T-helper 2 cell treated with Interferon-gamma antibody and Interleukin-4, amounts not matched to agents 5 μg/mL and 100 μg/mL, for 36 hours (primary cell): Measurements from ENCODE around the gene CFP.
A peak's percentile ranks its signal among the peaks of the same experiment; 100 is the strongest.
"Not testable (repeated sequence)": the region's sequence is repeated elsewhere in the genome, so short reads cannot be mapped to it uniquely, and the experiment has no call there.

Source experiments
- DNase-seq: peaks from one replicate; pipeline ENCODE4 v3.0.0; 2021; ENCODE audit warnings: low spot score
- H3K27ac Mint-ChIP-seq: one replicate; pipeline ENCODE4 v1.8.0; 2021; ENCODE audit warnings: mild to moderate bottlenecking, mixed read lengths
- H3K27me3 Mint-ChIP-seq: one replicate; pipeline ENCODE4 v1.8.0; 2021; ENCODE audit warnings: low read depth, mixed read lengths
- H3K36me3 Mint-ChIP-seq: one replicate; pipeline ENCODE4 v1.8.0; 2021; ENCODE audit warnings: low read depth, mixed read lengths
- H3K4me1 Mint-ChIP-seq: one replicate; pipeline ENCODE4 v1.8.0; 2021; ENCODE audit warnings: low read depth, mixed read lengths
- H3K4me3 Mint-ChIP-seq: one replicate; pipeline ENCODE4 v1.8.0; 2022; ENCODE audit warnings: mild to moderate bottlenecking, moderate library complexity, mixed read lengths
- H3K9me3 Mint-ChIP-seq: one replicate; pipeline ENCODE4 v1.8.0; 2021; ENCODE audit warnings: mixed read lengths

CFP gene

GRCh38 chrX:47605024-47605423 lies 24.7 kb downstream of the CFP start:
- DNase-seq, result no peak
- Mint-ChIP-seq H3K27ac (no peak overlapping the region), H3K4me3 (no peak overlapping the region), H3K27me3 (no peaks in the 10 kb centered on the region), H3K4me1 (peaks cover 5% of the 10 kb centered on the region), H3K36me3 (no peaks in the 10 kb centered on the region), H3K9me3 (no peaks in the 10 kb centered on the region)

GRCh38 chrX:47603125-47603524 lies 26.6 kb downstream of the CFP start:
- not testable (repeated sequence) for H3K4me3 Mint-ChIP-seq, H3K27me3 Mint-ChIP-seq, H3K9me3 Mint-ChIP-seq, H3K27ac Mint-ChIP-seq, DNase-seq, H3K4me1 Mint-ChIP-seq, H3K36me3 Mint-ChIP-seq

GRCh38 chrX:47597222-47597621 lies 32.5 kb downstream of the CFP start:
- H3K27me3 Mint-ChIP-seq, result peaks cover 4% of the 10 kb centered on the region
- H3K4me1 Mint-ChIP-seq, result peaks cover 9% of the 10 kb centered on the region
- no peak for DNase-seq
- peaks cover 12% of the 10 kb centered on the region for H3K36me3 Mint-ChIP-seq
- H3K4me3 Mint-ChIP-seq, result no peak overlapping the region
- no peak overlapping the region for H3K27ac Mint-ChIP-seq
- peaks cover 13% of the 10 kb centered on the region for H3K9me3 Mint-ChIP-seq

DNA sequence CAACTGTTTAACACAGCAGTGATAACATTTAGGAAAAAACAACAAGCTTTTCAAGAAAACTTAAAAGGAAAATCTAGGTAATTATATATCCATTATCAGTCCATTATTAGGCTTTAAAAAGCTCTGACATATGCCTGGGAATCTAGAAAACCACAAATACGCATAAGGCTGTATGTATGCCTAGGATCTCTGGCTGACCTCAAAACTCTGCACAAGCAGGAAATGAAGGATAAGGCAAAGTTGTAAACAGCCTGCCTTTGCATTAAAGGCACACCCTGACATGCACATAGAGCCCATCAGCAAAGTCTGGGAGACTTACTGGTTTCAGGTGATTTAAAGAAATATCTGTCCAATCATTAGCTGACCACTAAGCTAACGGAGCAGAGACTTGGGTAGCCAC lies 33.5 kb downstream of the CFP start:
- Mint-ChIP-seq H3K36me3 (peaks cover 12% of the 10 kb centered on the region), H3K27me3 (peaks cover 4% of the 10 kb centered on the region), H3K4me1 (peaks cover 9% of the 10 kb centered on the region), H3K27ac (peak overlapping the region; percentile 71), H3K4me3 (peak overlapping the region; percentile 15), H3K9me3 (peaks cover 13% of the 10 kb centered on the region)
- DNase-seq, result no peak

DNA sequence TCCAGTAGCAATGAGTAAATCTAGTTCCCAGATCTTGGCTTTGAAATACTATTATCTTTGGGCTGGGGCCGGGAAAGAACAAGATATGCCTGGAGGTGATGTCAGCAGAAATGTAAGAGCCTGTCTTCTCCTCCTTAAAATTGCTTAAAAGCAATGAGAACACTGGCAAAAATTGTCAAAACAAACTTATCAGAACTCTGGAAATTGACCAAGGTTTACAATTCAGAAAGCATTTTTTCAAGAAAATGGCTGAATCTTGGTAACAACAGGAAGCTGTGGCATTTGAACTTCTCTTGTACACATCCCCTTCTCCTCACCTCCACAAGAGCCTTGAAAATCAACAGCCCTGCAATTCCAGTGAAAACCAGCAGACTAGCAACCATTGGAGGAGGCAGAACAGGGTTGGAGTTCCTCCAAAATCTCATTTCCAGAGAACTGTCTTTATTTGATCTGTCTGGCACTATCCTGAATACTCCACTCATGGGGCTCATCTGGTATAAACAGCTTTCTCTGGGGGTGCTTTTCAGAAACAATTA lies 33.9 kb downstream of the CFP start:
- Mint-ChIP-seq H3K4me3 (no peak overlapping the region), H3K27me3 (peaks cover 4% of the 10 kb centered on the region), H3K36me3 (peaks cover 12% of the 10 kb centered on the region), H3K4me1 (peaks cover 9% of the 10 kb centered on the region), H3K9me3 (peaks cover 13% of the 10 kb centered on the region), H3K27ac (peak overlapping the region; percentile 71)
- no peak for DNase-seq

- Mint-ChIP-seq H3K4me3 (no peak overlapping the region), H3K9me3 (peaks cover 13% of the 10 kb centered on the region), H3K4me1 (peaks cover 9% of the 10 kb centered on the region), H3K36me3 (peaks cover 12% of the 10 kb centered on the region), H3K27me3 (peaks cover 4% of the 10 kb centered on the region), H3K27ac (no peak overlapping the region)
- DNase-seq, result no peak
Observed at GRCh38 chrX:47593522-47593921, 36.2 kb downstream of the CFP start.

DNA sequence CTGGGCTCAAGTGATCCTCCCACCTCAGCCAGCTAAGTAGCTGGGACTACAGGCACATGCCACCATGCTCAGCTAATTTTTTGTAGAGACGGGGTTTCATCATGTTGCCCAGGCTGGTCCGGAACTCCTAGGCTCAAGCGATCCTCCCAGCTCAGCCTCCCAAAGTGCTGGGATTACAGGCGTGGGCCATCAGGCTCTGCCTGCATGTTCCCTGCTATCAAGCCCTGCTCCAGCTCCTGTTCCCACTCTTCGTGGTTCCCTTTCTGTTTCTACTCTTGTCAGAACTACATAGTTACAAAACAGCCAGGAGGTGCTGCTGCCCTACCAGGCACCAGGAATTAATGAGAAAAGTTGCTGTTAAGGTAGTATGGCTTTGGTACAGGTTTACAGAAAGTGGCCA lies 38.7 kb downstream of the CFP start:
- Mint-ChIP-seq H3K36me3 (peaks cover 4% of the 10 kb centered on the region), H3K27ac (no peak overlapping the region), H3K4me1 (peaks cover 4% of the 10 kb centered on the region), H3K9me3 (peaks cover under 1% of the 10 kb centered on the region), H3K4me3 (no peak overlapping the region), H3K27me3 (no peaks in the 10 kb centered on the region)
- DNase-seq, result no peak

DNA sequence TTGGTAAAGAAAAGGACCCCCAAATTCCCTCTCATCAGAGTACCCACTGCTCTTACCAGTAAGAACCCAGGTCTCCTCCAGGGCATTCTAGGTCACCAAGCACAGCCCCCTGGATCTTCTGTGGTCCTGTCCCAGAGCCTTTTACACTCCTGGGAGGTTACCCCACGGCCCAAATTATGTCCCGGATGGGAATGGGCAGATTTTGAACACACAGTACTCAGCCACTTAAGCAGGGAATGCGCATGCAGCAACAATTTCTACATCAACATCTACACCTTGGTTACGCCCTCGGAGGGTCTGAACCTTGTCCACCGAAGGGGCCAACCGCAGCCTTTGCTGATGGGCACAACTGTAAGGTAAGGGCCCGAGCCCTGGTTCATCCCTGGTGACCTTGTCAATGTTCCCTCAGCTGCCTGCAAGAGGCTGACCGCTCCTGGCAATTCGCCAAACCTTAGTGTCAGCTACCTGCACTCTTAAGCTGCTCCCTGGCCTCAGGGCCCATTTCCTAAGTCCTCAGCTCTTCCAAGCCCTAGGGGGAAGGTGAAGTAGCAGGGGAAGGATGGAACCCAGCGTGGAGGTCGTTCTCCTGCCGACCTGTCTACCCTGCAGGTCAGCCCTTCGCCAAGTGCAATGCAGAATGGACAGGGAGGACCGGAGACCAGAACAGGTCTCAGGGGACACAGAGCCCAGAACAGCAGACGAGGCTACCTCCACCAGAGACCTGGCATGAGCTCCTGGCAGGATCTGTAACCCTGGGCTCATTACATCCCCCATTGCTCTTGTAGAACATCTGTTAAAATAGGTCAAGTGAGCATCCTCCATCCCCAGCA lies 41.6 kb downstream of the CFP start:
- no peak overlapping the region for H3K27ac Mint-ChIP-seq
- peaks cover 8% of the 10 kb centered on the region for H3K4me1 Mint-ChIP-seq
- DNase-seq, result no peak
- H3K9me3 Mint-ChIP-seq, result no peaks in the 10 kb centered on the region
- peaks cover 10% of the 10 kb centered on the region for H3K36me3 Mint-ChIP-seq
- no peak overlapping the region for H3K4me3 Mint-ChIP-seq
- H3K27me3 Mint-ChIP-seq, result no peaks in the 10 kb centered on the region

- Mint-ChIP-seq H3K27me3 (no peaks in the 10 kb centered on the region), H3K27ac (no peak overlapping the region), H3K4me3 (no peak overlapping the region), H3K4me1 (peaks cover 8% of the 10 kb centered on the region), H3K36me3 (peaks cover 10% of the 10 kb centered on the region), H3K9me3 (no peaks in the 10 kb centered on the region)
- no peak for DNase-seq
Observed at GRCh38 chrX:47587091-47587891, 42.4 kb downstream of the CFP start.

GRCh38 chrX:47586043-47586787 lies 43.5 kb downstream of the CFP start:
- H3K27me3 Mint-ChIP-seq, result no peaks in the 10 kb centered on the region
- DNase-seq, result no peak
- H3K9me3 Mint-ChIP-seq, result no peaks in the 10 kb centered on the region
- H3K4me3 Mint-ChIP-seq, result no peak overlapping the region
- H3K27ac Mint-ChIP-seq, result no peak overlapping the region
- H3K36me3 Mint-ChIP-seq, result peaks cover 10% of the 10 kb centered on the region
- H3K4me1 Mint-ChIP-seq, result peaks cover 13% of the 10 kb centered on the region

- no peak overlapping the region for H3K4me3 Mint-ChIP-seq
- no peak for DNase-seq
- peaks cover 10% of the 10 kb centered on the region for H3K36me3 Mint-ChIP-seq
- H3K27ac Mint-ChIP-seq, result no peak overlapping the region
- no peaks in the 10 kb centered on the region for H3K9me3 Mint-ChIP-seq
- H3K4me1 Mint-ChIP-seq, result peaks cover 13% of the 10 kb centered on the region
- H3K27me3 Mint-ChIP-seq, result no peaks in the 10 kb centered on the region
Observed at GRCh38 chrX:47585273-47585672, 44.5 kb downstream of the CFP start.

DNA sequence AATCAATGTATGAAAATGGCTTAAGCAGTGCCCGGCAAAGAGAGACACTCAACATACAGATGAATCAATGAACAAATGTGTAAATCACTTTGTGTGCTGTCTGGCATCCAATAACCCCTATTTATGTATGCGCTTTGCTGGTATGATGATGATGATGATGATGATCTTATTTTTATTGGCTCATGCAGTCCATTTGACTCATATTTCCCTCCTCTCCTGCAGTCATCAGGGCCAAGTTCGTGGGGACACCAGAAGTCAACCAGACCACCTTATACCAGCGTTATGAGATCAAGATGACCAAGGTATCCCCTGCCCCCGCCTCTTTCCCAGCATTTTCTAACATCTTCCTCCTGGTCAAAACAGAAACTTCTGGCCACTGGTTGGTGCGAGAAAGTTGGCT lies 45.0 kb downstream of the CFP start:
- H3K4me1 Mint-ChIP-seq, result peaks cover 14% of the 10 kb centered on the region
- H3K36me3 Mint-ChIP-seq, result peaks cover 10% of the 10 kb centered on the region
- H3K27ac Mint-ChIP-seq, result peak overlapping the region; percentile 41
- no peak for DNase-seq
- no peaks in the 10 kb centered on the region for H3K9me3 Mint-ChIP-seq
- H3K27me3 Mint-ChIP-seq, result no peaks in the 10 kb centered on the region
- no peak overlapping the region for H3K4me3 Mint-ChIP-seq

DNA sequence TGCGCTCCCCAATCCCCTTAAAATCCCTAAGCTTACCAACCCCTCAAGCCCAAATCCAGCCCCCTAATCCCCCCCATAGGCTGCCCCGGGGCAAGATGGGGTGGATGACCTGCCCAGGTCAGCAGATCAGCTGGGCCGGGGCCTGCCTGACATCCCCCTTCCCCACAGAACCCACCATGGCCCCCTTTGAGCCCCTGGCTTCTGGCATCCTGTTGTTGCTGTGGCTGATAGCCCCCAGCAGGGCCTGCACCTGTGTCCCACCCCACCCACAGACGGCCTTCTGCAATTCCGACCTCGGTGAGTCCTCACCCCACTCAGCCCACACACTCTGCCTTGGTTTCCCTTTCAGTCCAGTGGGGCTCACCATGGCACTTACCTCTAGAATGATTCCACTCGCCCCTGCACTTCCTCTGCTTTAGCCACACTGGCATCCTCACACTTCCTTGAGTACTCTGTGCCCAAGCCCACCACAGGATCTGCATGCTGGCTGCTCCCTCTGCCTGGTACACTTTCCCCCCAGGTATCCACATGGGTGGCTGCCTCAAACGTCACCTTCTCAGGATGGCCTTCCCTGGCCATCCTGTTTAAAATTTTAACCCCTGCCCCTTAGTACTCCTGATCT lies 46.4 kb downstream of the CFP start:
- H3K27ac Mint-ChIP-seq, result peak overlapping the region; percentile 81
- H3K4me1 Mint-ChIP-seq, result peaks cover 19% of the 10 kb centered on the region
- H3K36me3 Mint-ChIP-seq, result peaks cover 10% of the 10 kb centered on the region
- no peaks in the 10 kb centered on the region for H3K27me3 Mint-ChIP-seq
- H3K9me3 Mint-ChIP-seq, result no peaks in the 10 kb centered on the region
- H3K4me3 Mint-ChIP-seq, result peak overlapping the region; percentile 78
- no peak for DNase-seq
